Measurements from ENCODE around the gene LRP4.

- no peak for TF ChIP-seq POLR2A (IDR thresholded peaks at IDR 0.05; ENCODE audit: low read depth, low read length)
- no peak for TF ChIP-seq TAF1 (IDR thresholded peaks at IDR 0.05; ENCODE audit: borderline replicate concordance, low read depth, low read length)
- TF ChIP-seq POLR2AphosphoS5 (IDR thresholded peaks at IDR 0.05; ENCODE audit: low read depth, low read length), result no peak
These were observed 81.5 kb downstream of the LRP4 start for GRCh38 chr11:46836870-46837269.

Data from GM12892 (cell line).